Activated CD4-positive, alpha-beta memory T cell treated with anti-CD3 and anti-CD28 coated beads for 36 hours (primary cell): Measurements from ENCODE around the gene SLC26A8. TPM values are rescaled to one million over a fixed set of nuclear protein-coding genes. Genes with fewer than 3 reads are reported as not detected.
"Not testable (repeated sequence)": the region's sequence is repeated elsewhere in the genome, so short reads cannot be mapped to it uniquely, and the experiment has no call there.

Source experiments
- CTCF ChIA-PET: fragments of 350-600 bp; sonication (Branson Sonifier 250); formaldehyde crosslinking; loops from one replicate; lab custom pipeline; 2021; ENCODE audit warnings: antibody characterized with exemption, inconsistent platforms; lab: Charles Lee
- POLR2A ChIA-PET: fragments of 350-600 bp; sonication (Branson Sonifier 250); formaldehyde crosslinking; loops from one replicate; lab custom pipeline; 2021; ENCODE audit warnings: antibody characterized with exemption; lab: Charles Lee
- DNase-seq: peaks from one replicate; pipeline ENCODE4 v3.0.0-alpha.2; 2020
- H3K27ac Mint-ChIP-seq: one replicate; pipeline ENCODE4 v1.8.0; 2021; ENCODE audit warnings: mixed read lengths
- H3K27me3 Mint-ChIP-seq: one replicate; pipeline ENCODE4 v1.8.0; 2021; ENCODE audit warnings: mixed read lengths
- H3K36me3 Mint-ChIP-seq: one replicate; pipeline ENCODE4 v1.8.0; 2021; ENCODE audit warnings: mixed read lengths
- H3K4me1 Mint-ChIP-seq: one replicate; pipeline ENCODE4 v1.8.0; 2021; ENCODE audit warnings: low read depth, mixed read lengths
- H3K4me3 Mint-ChIP-seq: one replicate; pipeline ENCODE4 v1.8.0; 2021; ENCODE audit warnings: mild to moderate bottlenecking, mixed read lengths
- H3K9me3 Mint-ChIP-seq: one replicate; pipeline ENCODE4 v1.8.0; 2021; ENCODE audit warnings: mixed read lengths
- intact Hi-C: fragments of 100-400 bp; cut with micrococcal nuclease; formaldehyde crosslinking; loops from one replicate; pipeline ENCODE4 v1.15.1; 2023
- total RNA-seq, 2 experiments: library from RNA; stranded (reverse); gene quantifications; one replicate each; pipeline ENCODE4 v1.2.3, GENCODE V29; 2021

Gene SLC26A8
- total RNA-seq, 2 experiments from 2014 or later, result not detected

GRCh38 chr6:36050947-36051710 is 26.7 kb upstream of the SLC26A8 start:
- no peak overlapping the region for H3K4me3 Mint-ChIP-seq
- peaks cover 10% of the 10 kb centered on the region for H3K4me1 Mint-ChIP-seq
- H3K36me3 Mint-ChIP-seq, result peaks cover 6% of the 10 kb centered on the region
- intact Hi-C loops, result no loop called here
- H3K27me3 Mint-ChIP-seq, result no peaks in the 10 kb centered on the region
- no peaks in the 10 kb centered on the region for H3K9me3 Mint-ChIP-seq
- ChIA-PET CTCF (interaction anchor here (1.0 to 1.7 kb wide), 4 partner anchors 11 to 44 kb away, joined by 3 to 5 read pairs (median 4); partner anchors contain the start of gene MAPK14), POLR2A (interaction anchor here (0.7 to 1.4 kb wide), 2 partner anchors 22 to 473 kb away, joined by 3 read pairs; no protein-coding TSS in a partner anchor)
- DNase-seq, result no peak
- H3K27ac Mint-ChIP-seq, result no peak overlapping the region

- H3K4me1 Mint-ChIP-seq, result peaks cover 8% of the 10 kb centered on the region
- no peak overlapping the region for H3K4me3 Mint-ChIP-seq
- no peaks in the 10 kb centered on the region for H3K27me3 Mint-ChIP-seq
- intact Hi-C loops, result no loop called here
- CTCF ChIA-PET, result interaction anchor here (0.6 to 1.4 kb wide), 2 partner anchors 45 to 145 kb away, joined by 4 to 7 read pairs; no protein-coding TSS in a partner anchor
- peaks cover 4% of the 10 kb centered on the region for H3K36me3 Mint-ChIP-seq
- H3K9me3 Mint-ChIP-seq, result no peaks in the 10 kb centered on the region
- no peak overlapping the region for H3K27ac Mint-ChIP-seq
- POLR2A ChIA-PET, result no interaction called here
- DNase-seq, result no peak
Measured at GRCh38 chr6:36050305-36050704, 25.9 kb upstream of the SLC26A8 start.

GRCh38 chr6:36049582-36049981 is 25.1 kb upstream of the SLC26A8 start:
- H3K27ac Mint-ChIP-seq, result no peak overlapping the region
- POLR2A ChIA-PET, result no interaction called here
- H3K4me1 Mint-ChIP-seq, result peaks cover 8% of the 10 kb centered on the region
- H3K27me3 Mint-ChIP-seq, result no peaks in the 10 kb centered on the region
- CTCF ChIA-PET, result interaction anchor here (0.6 to 1.4 kb wide), 2 partner anchors 45 to 146 kb away, joined by 4 to 7 read pairs; no protein-coding TSS in a partner anchor
- no peaks in the 10 kb centered on the region for H3K9me3 Mint-ChIP-seq
- no peak for DNase-seq
- no peak overlapping the region for H3K4me3 Mint-ChIP-seq
- peaks cover 4% of the 10 kb centered on the region for H3K36me3 Mint-ChIP-seq
- intact Hi-C loops, result no loop called here

- no peaks in the 10 kb centered on the region for H3K9me3 Mint-ChIP-seq
- no peak overlapping the region for H3K4me3 Mint-ChIP-seq
- intact Hi-C loops, result no loop called here
- H3K4me1 Mint-ChIP-seq, result peaks cover 57% of the 10 kb centered on the region
- no peak overlapping the region for H3K27ac Mint-ChIP-seq
- peaks cover 4% of the 10 kb centered on the region for H3K36me3 Mint-ChIP-seq
- DNase-seq, result no peak
- CTCF ChIA-PET, result interaction anchor here (0.7 to 1.5 kb wide), 2 partner anchors 52 to 316 kb away, joined by 4 to 5 read pairs; no protein-coding TSS in a partner anchor
- POLR2A ChIA-PET, result interaction anchor here (0.6 kb wide), 1 partner anchor 122 kb away, joined by 5 read pairs; no protein-coding TSS in a partner anchor
- H3K27me3 Mint-ChIP-seq, result no peaks in the 10 kb centered on the region
Measured at GRCh38 chr6:36042618-36043260, 18.3 kb upstream of the SLC26A8 start.

- H3K4me1 Mint-ChIP-seq, result peaks cover 57% of the 10 kb centered on the region
- no peaks in the 10 kb centered on the region for H3K27me3 Mint-ChIP-seq
- peaks cover 5% of the 10 kb centered on the region for H3K36me3 Mint-ChIP-seq
- POLR2A ChIA-PET, result no interaction called here
- CTCF ChIA-PET, result interaction anchor here (1.0 kb wide), 1 partner anchor 54 kb away, joined by 3 read pairs; no protein-coding TSS in a partner anchor
- H3K9me3 Mint-ChIP-seq, result no peaks in the 10 kb centered on the region
- intact Hi-C loops, result no loop called here
- DNase-seq, result no peak
- no peak overlapping the region for H3K4me3 Mint-ChIP-seq
- no peak overlapping the region for H3K27ac Mint-ChIP-seq
Measured at GRCh38 chr6:36040958-36041357, 16.5 kb upstream of the SLC26A8 start.

GRCh38 chr6:36039112-36039511 is 14.7 kb upstream of the SLC26A8 start:
- peaks cover 65% of the 10 kb centered on the region for H3K4me1 Mint-ChIP-seq
- CTCF ChIA-PET, result interaction anchor here (1.0 to 3.5 kb wide), 2 partner anchors 11 to 56 kb away, joined by 3 to 17 read pairs; partner anchors contain the start of gene MAPK14
- peaks cover 5% of the 10 kb centered on the region for H3K36me3 Mint-ChIP-seq
- POLR2A ChIA-PET, result no interaction called here
- no peak overlapping the region for H3K4me3 Mint-ChIP-seq
- no peaks in the 10 kb centered on the region for H3K9me3 Mint-ChIP-seq
- no peak overlapping the region for H3K27ac Mint-ChIP-seq
- intact Hi-C loops, result no loop called here
- H3K27me3 Mint-ChIP-seq, result no peaks in the 10 kb centered on the region
- no peak for DNase-seq

GRCh38 chr6:36038120-36038876 is 13.9 kb upstream of the SLC26A8 start:
- ChIA-PET POLR2A (interaction anchor here (1.0 to 1.2 kb wide), 2 partner anchors 10 to 56 kb away, joined by 3 read pairs; no protein-coding TSS in a partner anchor), CTCF (interaction anchor here (1.0 to 3.5 kb wide), 2 partner anchors 10 to 56 kb away, joined by 3 to 17 read pairs; partner anchors contain the start of gene MAPK14)
- no peaks in the 10 kb centered on the region for H3K9me3 Mint-ChIP-seq
- no peak for DNase-seq
- no peak overlapping the region for H3K27ac Mint-ChIP-seq
- H3K27me3 Mint-ChIP-seq, result no peaks in the 10 kb centered on the region
- no peak overlapping the region for H3K4me3 Mint-ChIP-seq
- intact Hi-C loops, result no loop called here
- H3K36me3 Mint-ChIP-seq, result peaks cover 4% of the 10 kb centered on the region
- peaks cover 70% of the 10 kb centered on the region for H3K4me1 Mint-ChIP-seq

GRCh38 chr6:36035225-36035624 is 10.8 kb upstream of the SLC26A8 start:
- DNase-seq, result no peak
- Mint-ChIP-seq H3K4me3 (no peak overlapping the region), H3K4me1 (peaks cover 70% of the 10 kb centered on the region), H3K9me3 (no peaks in the 10 kb centered on the region), H3K27me3 (no peaks in the 10 kb centered on the region), H3K36me3 (peaks cover 9% of the 10 kb centered on the region), H3K27ac (no peak overlapping the region)
- intact Hi-C loops, result no loop called here
- CTCF ChIA-PET, result interaction anchor here (1.2 to 2.6 kb wide), 3 partner anchors 8 to 96 kb away, joined by 3 to 16 read pairs (median 4); partner anchors contain the start of gene MAPK14
- POLR2A ChIA-PET, result interaction anchor here (0.8 to 1.4 kb wide), 2 partner anchors 32 to 60 kb away, joined by 5 read pairs; no protein-coding TSS in a partner anchor

- ChIA-PET CTCF (interaction anchor here (0.5 to 2.6 kb wide), 3 partner anchors 61 to 151 kb away, joined by 3 to 16 read pairs (median 4); no protein-coding TSS in a partner anchor), POLR2A (no interaction called here)
- Mint-ChIP-seq H3K27me3 (no peaks in the 10 kb centered on the region), H3K36me3 (peaks cover 9% of the 10 kb centered on the region), H3K4me1 (peaks cover 70% of the 10 kb centered on the region), H3K27ac (no peak overlapping the region), H3K9me3 (no peaks in the 10 kb centered on the region), H3K4me3 (no peak overlapping the region)
- DNase-seq, result no peak
- intact Hi-C loops, result no loop called here
Measured at GRCh38 chr6:36034441-36034840, 10.0 kb upstream of the SLC26A8 start.

- intact Hi-C loops, result no loop called here
- peak; percentile 62 for DNase-seq
- Mint-ChIP-seq H3K36me3 (peaks cover 11% of the 10 kb centered on the region), H3K27ac (no peak overlapping the region), H3K4me1 (peaks cover 68% of the 10 kb centered on the region), H3K4me3 (no peak overlapping the region), H3K9me3 (no peaks in the 10 kb centered on the region), H3K27me3 (no peaks in the 10 kb centered on the region)
- POLR2A ChIA-PET, result no interaction called here
- CTCF ChIA-PET, result interaction anchor here (0.5 to 2.6 kb wide), 3 partner anchors 11 to 151 kb away, joined by 3 to 16 read pairs (median 3); no protein-coding TSS in a partner anchor
Measured at GRCh38 chr6:36033935-36034334, 9.5 kb upstream of the SLC26A8 start.

- DNase-seq, intact Hi-C loops, POLR2A ChIA-PET, H3K27me3 Mint-ChIP-seq, H3K4me3 Mint-ChIP-seq, H3K9me3 Mint-ChIP-seq, H3K27ac Mint-ChIP-seq: not testable (repeated sequence)
- peaks cover 62% of the 10 kb centered on the region for H3K4me1 Mint-ChIP-seq
- peaks cover 14% of the 10 kb centered on the region for H3K36me3 Mint-ChIP-seq
- CTCF ChIA-PET, result interaction anchor here (1.0 kb wide), 1 partner anchor 62 kb away, joined by 3 read pairs; no protein-coding TSS in a partner anchor
Measured at GRCh38 chr6:36033144-36033543, 8.7 kb upstream of the SLC26A8 start.
